Measurements from ENCODE around the gene VKORC1. TPM values are rescaled to one million over a fixed set of nuclear protein-coding genes. Genes with fewer than 3 reads are reported as not detected.

The VKORC1 gene
- polyA plus RNA-seq, 1 of the 3 experiments (the other 2 are of a cell fraction), result 434 TPM

DNA sequence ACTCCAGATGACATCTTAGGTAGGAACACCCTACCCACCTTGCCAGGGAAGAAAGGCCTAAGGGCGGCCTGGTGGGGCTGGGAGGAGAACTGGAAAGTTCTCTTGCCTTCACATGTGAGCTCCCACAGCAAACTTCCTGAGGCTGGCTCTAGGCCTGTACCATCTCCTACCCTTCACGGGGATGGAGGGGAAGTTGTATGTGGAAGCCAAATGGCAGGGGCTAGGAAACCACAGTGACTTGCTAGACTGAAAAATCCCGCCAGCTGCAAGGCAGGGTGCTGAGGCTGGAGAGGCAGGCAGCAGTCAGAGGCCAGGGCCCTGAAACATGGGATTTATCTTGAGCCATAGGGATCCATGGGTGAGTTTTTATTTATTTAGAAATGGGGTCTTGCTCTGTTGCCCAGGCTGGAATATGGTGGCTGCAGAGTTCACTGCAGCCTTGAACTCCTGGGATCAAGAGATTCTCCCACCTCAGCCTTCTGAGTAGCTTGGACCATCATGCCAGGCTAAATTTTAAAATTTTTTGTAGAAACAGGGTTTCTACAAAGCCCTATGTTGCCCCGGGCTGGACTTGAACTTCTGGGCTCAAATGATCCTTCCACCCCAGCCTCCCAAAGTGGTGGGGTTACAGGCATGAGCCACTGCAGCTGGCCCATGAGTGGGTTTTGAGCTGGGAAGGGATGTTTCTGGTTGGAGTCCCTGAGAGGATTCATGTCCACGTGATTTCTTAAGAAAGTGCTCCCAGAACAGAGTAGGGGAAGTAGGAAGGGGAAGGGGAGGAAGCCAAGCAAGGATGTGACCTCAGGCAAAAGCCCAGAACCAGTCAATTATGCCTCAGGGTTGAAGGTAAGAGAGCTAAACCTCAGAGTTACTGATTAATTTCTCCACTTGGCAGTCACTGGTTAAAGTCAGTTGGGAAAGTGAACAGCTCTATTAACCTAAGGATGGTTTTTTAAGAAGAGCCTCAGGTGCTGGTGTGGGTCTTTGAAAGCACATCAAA lies 18.8 kb upstream of the VKORC1 start (continued):
- TF ChIP-seq EZH2phosphoT487 (IDR thresholded peaks at IDR 0.05; ENCODE audit: borderline replicate concordance, low read depth) (no peak), POLR2AphosphoS5 (IDR thresholded peaks at IDR 0.05; ENCODE audit: low read depth, low read length) (no peak)

DNA sequence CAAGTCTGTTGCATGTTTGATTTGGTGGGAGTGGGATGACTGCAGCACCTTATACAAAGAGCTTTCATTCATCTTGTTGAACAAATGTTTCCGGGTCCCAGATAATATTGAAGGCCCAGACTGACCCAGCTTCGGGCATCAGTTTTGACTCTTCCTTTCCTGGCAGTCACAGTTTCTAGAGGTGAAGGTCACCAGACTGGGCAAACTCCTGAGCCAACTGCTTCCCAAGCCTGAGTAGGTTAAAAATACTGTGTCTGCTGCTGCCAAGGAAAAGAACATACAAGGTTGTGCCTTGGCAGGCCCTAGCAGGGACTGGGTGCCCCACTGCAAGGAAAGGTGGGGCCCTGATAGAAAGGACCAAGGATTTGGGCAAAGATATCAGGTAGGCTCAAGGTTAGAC lies 18.1 kb upstream of the VKORC1 start:
- Histone ChIP-seq H3K9me2 (no peaks in the 10 kb centered on the region), H2AFZ (ENCODE audit: low read depth) (no peak overlapping the region), H3K36me3 (replicated peaks in 1 of 2; ENCODE audit: control insufficient read depth in 1 of 2, insufficient read depth in 2 of 2, low read length in 1 of 2) (peaks cover 19 to 36% of the 10 kb centered on the region in 2 experiments), H3K27ac (ENCODE audit: low read depth in 2 of 2, low read length in 1 of 2) (no peak overlapping the region), H3K4me2 (no peak overlapping the region), H3K9me3 (no peaks in the 10 kb centered on the region), H3K9ac (no peak overlapping the region), H4K20me1 (ENCODE audit: insufficient read depth) (no peaks in the 10 kb centered on the region), H3K27me3 (ENCODE audit: insufficient read depth) (no peaks in the 10 kb centered on the region), H3K79me2 (ENCODE audit: insufficient read depth) (peaks cover 33% of the 10 kb centered on the region), H3F3A (replicated peaks; ENCODE audit: insufficient read depth) (peaks cover 14% of the 10 kb centered on the region), H3K4me3 (ENCODE audit: low read depth in 2 of 2, low read length in 1 of 2) (no peak overlapping the region), H3K4me1 (ENCODE audit: control insufficient read depth in 1 of 2, insufficient read depth in 2 of 2, low read depth in 1 of 2, low read length in 1 of 2) (peaks cover 5 to 17% of the 10 kb centered on the region in 2 experiments; a peak in 2 of 4 replicates)
- POLR2A ChIA-PET, result no interaction called here
- 94% methylated on average over 2 of the region's 2 CpGs for WGBS (ENCODE audit: low lambda C conversion rate)
- TF ChIP-seq, protein P1, sequence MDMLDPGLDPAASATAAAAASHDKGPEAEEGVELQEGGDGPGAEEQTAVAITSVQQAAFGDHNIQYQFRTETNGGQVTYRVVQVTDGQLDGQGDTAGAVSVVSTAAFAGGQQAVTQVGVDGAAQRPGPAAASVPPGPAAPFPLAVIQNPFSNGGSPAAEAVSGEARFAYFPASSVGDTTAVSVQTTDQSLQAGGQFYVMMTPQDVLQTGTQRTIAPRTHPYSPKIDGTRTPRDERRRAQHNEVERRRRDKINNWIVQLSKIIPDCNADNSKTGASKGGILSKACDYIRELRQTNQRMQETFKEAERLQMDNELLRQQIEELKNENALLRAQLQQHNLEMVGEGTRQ (IDR thresholded peaks at IDR 0.05; ENCODE audit: borderline replicate concordance, low read depth, low read length), result no peak
- no peak for TF ChIP-seq GABPA (IDR thresholded peaks at IDR 0.05; ENCODE audit: low read depth)
- no peak for TF ChIP-seq SMC3 (IDR thresholded peaks at IDR 0.05; ENCODE audit: low read depth, low read length)
- TF ChIP-seq FOXM1 (IDR thresholded peaks at IDR 0.05; ENCODE audit: low read depth), result no peak
- TF ChIP-seq, protein P2, sequence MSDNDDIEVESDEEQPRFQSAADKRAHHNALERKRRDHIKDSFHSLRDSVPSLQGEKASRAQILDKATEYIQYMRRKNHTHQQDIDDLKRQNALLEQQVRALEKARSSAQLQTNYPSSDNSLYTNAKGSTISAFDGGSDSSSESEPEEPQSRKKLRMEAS (IDR thresholded peaks at IDR 0.05; ENCODE audit: low read depth), result no peak
- CTCF ChIA-PET, result interaction anchor here (1.6 to 2.2 kb wide), 2 partner anchors 21 to 30 kb away, joined by 4 to 9 read pairs; no protein-coding TSS in a partner anchor
- DNase-seq, result no peak

DNA sequence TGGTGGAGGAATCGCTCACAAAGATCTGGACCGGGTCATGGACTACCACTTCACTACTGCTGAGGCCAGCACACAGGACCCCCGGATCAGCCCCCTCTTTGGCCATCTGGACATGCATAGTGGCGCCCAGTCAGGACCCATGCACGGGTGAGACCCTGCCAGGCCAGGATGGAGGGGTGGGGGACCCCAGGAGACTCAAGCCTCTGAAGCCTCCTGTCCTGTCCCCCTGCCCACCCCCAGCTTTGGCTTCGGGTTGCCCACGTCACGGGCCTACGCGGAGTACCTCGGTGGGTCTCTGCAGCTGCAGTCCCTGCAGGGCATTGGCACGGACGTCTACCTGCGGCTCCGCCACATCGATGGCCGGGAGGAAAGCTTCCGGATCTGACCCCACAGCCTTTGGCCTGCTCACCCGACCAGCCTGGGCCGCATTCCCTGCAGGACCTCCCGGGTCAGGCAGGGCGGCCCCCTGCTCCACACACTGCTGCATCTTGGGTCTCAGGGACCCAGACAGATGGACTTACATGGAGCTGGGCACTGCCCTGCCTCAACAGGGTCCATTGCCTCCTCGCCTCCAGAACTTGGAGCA lies 17.4 kb upstream of the VKORC1 start:
- no peak overlapping the region for H3K4me2 ChIP-seq
- WGBS (ENCODE audit: low lambda C conversion rate), result 97% methylated on average over 18 of the region's 23 CpGs
- no peaks in the 10 kb centered on the region for H4K20me1 ChIP-seq (ENCODE audit: insufficient read depth)
- no peaks in the 10 kb centered on the region for H3K9me2 ChIP-seq
- peaks cover 14% of the 10 kb centered on the region for H3F3A ChIP-seq (replicated peaks; ENCODE audit: insufficient read depth)
- no peaks in the 10 kb centered on the region for H3K9me3 ChIP-seq
- peaks cover 19 to 36% of the 10 kb centered on the region in 2 experiments for H3K36me3 ChIP-seq (replicated peaks in 1 of 2; ENCODE audit: control insufficient read depth in 1 of 2, insufficient read depth in 2 of 2, low read length in 1 of 2)
- peaks cover 32% of the 10 kb centered on the region for H3K79me2 ChIP-seq (ENCODE audit: insufficient read depth)
- TF ChIP-seq MEF2A (IDR thresholded peaks at IDR 0.05; ENCODE audit: borderline replicate concordance, low read depth), result no peak
- H3K27ac ChIP-seq (ENCODE audit: low read depth in 2 of 2, low read length in 1 of 2), result no peak overlapping the region
- no peaks in the 10 kb centered on the region for H3K27me3 ChIP-seq (ENCODE audit: insufficient read depth)
- no peak overlapping the region for H3K4me3 ChIP-seq (ENCODE audit: low read depth in 2 of 2, low read length in 1 of 2)
- no peak for DNase-seq
- POLR2A ChIA-PET, result no interaction called here
- CTCF ChIA-PET, result interaction anchor here (1.2 to 2.2 kb wide), 3 partner anchors 22 to 31 kb away, joined by 3 to 9 read pairs (median 4); no protein-coding TSS in a partner anchor
- H3K9ac ChIP-seq, result no peak overlapping the region
- peaks cover 5 to 21% of the 10 kb centered on the region in 2 experiments; a peak in 2 of 4 replicates for H3K4me1 ChIP-seq (ENCODE audit: control insufficient read depth in 1 of 2, insufficient read depth in 2 of 2, low read depth in 1 of 2, low read length in 1 of 2)
- no peak overlapping the region for H2AFZ ChIP-seq (ENCODE audit: low read depth)

Data from SK-N-SH (cell line).